HG03196 (cell line): ENCODE measurements around the gene MAPKBP1.

Source experiments
- ATAC-seq: cut with Tn5 transposase; IDR thresholded peaks from one replicate; pipeline ENCODE4 v1.9.1; 2021; ENCODE audit not compliant: unreplicated experiment

Gene MAPKBP1

DNA sequence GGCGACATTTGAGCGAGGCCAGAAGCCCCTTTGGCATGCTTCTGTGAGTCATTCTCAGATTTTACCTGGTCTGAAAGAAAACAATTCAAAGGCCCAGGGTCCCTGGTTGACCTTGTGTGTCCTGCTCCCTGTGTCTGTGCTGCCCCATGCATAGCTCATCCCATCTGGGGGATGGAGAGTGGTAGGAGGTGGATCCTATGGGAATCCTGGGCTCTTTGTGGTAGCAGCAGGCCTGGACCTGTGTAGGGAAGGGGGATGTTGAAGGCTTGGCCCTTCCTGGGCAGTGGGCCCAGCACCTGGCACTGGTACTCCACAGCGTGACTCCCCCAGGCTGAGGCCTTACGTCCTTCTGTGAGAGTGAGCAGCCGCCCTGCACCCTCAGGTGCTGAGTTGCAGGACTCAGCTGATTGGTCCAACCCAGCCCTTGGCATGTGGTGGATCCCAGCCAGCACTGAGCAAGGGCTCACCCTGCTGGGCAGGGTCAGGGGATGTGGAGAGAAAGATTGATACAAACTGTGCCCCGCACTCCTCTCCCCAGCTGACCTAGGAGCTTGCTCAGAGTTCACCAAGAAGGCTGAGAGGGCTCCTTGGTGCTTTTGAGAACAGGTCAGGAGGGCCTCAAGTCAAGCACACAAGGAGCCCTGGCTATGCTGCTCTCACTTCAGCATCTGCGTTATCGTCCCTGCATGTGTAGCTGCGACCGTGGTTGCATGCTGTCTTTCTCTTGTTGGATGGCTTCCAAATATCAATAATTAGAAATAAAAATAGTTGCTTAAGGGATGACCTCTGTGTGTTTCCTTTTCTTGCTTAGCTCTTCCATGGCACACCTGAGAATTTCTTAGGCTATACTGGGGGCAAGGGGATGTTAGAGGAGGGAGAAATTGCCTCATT lies 32.3 kb downstream of the MAPKBP1 start:
- ATAC-seq: no peak

DNA sequence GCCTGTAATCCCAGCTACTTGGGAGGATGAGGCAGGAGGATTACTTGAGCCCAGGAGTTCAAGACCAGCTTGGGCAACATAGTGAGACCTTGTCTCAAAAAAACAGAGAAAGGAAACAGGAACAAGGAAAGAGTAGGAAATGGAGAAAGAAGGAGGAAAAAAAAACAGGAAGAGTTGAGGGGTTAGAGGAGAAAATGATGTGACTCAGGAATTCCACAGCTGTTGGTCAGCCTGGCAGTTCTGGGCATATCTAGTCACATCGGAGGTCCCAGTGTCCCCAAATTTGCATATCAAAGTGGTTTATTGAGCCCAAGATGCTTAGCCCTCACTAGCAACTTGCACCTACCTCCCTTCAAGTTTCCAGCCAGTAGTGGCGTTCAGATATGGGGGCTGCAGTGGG lies 34.8 kb downstream of the MAPKBP1 start:
- ATAC-seq: no peak

DNA sequence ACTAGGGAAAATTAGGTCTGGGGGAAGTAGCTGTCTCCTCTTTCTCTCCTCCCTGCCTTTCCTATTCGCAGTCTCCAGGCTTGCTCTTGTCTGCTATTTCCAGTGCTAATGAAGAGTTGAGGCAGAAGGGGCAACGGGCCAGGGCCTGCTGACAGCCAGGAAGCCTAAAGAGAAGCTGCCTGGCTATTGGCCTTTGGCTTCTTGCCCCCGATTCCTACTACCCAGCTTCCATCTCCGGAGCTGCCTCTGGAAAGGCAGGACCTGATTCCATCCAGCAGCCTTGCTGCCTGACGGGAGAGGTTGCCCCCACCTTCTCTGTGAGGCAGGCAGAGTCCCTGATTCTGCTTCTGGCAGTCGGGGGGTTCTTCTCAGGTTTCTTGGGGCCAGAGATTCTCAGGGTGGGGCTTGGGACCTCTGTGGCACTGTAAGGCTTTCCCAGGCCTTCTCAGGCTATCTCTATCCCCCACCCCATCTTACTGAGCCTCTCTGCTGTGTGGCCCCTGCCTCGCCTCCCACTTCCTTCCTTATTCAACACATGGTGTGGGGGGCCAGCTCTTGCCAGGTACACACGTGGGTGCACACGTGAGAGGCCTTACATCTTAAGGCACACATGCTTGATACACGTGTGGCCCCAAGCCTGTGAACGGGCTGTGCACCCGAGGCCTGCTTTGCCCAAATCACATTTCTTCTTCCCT lies 35.4 kb downstream of the MAPKBP1 start:
- no peak for ATAC-seq

DNA sequence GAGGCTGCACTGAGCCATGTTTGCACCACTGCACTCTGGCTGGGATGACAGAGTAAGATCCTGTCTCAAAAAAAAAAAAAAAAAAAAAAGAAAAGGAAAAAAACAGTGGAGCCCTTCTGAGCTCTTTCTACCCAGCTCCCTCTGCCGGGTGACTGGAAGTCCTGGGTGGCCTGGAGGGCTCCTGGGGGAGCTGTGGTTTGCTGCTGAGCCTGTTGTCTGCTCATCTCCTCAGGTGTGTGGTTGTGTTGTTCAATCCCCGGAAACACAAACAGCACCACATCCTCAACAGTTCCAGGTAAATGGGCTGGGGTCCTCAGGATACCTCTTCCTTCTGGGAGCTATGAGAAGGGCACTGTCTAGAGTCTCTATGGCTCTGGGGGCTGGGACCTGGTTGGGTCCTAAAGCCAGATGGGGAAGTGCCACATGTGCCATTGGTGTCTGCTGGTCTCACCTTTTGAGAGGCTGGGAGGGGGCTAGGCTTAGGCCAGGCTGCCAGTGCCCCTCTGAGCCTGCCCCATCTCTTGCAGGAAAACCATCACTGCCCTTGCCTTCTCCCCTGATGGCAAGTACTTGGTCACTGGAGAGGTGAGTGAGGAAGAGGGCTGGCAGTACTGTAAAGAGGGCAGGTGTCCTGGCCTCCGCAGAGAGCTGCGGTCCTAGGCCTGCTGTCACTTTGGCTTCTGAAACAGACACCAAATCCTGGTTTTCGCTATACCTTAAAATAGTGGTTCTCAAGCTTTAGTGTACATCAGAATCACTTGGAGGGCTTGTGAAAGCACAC lies 36.6 kb downstream of the MAPKBP1 start:
- ATAC-seq: no peak

DNA sequence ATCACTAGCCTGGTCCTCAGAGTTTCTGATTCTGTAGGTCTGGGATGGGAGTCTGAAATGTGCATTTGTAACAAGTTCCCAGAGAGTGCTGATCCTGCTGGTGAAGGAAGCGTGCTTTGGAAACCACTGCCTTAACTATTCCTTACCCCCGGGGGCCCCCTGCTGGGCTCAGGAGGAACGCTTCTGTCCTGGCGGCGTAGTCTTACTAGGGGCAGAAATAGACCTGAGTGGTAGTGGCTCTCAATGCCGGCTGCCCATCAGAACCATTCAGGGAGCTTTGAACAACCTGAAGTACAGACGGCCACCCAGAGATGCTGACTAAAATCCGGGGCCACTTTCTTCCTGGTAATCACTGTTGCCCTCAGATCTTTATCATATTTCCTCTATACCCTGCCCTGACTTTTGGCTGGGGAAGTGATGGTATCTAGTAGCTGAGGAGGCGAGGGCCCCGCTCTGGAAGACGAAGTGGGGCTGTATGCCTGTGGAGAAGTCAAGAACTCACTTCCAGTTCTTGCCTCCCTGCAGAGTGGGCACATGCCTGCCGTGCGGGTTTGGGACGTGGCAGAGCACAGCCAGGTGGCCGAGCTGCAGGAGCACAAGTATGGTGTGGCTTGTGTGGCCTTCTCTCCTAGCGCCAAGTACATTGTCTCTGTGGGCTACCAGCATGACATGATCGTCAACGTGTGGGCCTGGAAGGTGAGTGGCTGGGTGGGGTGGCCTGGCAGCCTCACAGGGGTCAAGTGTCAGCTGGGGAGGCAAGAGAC lies 37.3 kb downstream of the MAPKBP1 start:
- no peak for ATAC-seq

DNA sequence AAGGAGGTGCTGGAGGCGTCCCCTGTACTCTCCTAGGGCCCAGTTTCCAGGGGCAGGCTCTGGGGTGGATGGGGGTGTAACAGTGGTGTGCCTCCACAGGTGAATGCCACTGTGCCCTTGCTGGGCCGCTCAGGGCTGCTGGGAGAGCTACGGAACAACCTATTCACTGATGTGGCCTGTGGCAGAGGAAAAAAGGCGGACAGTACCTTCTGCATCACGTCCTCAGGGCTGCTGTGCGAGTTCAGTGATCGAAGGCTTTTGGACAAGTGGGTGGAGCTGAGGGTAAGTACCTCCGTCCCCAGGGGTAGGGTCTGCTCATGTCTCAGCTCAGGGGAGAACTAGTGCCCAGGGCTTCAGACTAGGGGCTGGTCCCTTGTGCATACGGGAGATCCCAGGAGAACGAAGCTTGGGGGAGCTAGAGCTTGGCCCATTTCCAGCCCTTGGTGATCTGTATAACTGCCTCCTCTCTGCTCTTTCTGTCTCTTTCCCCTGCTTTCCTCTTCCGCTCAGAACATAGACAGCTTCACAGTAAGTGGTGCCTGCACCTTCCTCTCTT lies 38.6 kb downstream of the MAPKBP1 start:
- no peak for ATAC-seq

DNA sequence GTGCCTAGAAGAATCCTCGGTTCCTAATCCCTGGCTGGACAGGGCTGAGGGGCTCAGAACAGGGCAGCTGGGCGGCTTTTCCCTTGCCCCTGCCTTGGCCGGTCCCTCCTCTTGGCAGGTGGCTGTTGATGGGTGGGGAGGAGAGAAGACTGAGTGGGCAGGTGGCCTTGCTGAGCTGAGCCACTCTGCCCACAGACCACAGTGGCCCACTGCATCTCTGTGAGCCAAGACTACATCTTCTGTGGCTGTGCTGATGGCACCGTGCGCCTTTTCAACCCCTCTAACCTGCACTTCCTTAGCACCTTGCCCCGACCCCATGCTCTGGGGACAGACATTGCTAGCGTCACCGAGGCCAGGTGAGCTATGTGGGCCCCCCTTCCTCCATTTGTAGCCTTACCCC lies 39.1 kb downstream of the MAPKBP1 start:
- ATAC-seq: no peak

DNA sequence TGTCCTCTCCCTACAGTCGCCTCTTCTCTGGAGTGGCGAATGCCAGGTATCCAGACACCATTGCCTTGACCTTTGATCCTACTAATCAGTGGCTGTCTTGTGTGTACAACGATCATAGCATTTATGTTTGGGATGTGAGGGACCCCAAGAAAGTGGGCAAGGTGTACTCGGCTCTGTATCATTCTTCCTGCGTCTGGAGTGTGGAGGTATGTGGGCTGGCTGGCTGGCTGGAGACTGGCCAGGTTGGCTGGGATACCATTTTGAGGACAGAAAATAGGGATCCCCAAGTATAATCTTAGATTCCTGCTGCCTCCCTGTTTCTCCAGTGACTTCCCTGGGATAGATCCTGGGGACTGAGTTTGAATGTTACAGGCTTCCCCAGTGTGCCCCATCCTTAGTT lies 40.2 kb downstream of the MAPKBP1 start:
- ATAC-seq: no peak

DNA sequence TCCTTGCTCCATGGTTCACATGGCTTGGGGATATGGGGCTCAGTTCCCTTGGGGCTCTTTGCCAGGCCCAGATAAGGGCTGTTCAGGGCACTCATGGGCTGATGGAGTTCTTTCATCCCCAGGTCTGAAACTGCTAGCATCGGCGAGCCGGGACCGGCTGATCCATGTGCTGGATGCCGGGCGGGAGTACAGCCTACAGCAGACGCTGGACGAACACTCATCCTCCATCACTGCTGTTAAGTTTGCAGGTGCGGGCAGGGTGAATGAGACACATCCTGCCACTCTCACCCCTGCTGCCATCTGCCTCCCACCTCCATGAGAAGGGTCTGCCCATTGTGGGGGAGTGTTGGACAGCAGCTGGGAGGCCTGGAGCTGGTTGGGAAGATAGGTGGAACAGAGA lies 42.5 kb downstream of the MAPKBP1 start:
- no peak for ATAC-seq

DNA sequence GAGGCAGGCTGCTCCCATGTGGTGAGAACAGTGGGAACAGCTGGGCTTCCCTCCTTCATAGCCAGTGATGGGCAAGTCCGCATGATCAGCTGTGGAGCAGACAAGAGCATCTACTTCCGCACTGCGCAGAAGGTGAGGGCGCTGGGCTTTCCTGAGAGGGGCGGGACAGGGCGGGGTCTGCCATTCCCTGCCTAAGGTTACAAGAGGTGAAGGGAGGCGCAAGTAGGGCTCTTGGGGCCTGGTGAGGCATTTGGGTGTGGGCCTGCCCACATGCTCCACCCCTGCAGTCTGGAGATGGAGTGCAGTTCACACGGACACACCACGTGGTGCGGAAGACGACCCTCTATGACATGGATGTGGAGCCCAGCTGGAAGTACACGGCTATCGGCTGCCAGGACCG lies 43.0 kb downstream of the MAPKBP1 start:
- ATAC-seq: no peak

DNA sequence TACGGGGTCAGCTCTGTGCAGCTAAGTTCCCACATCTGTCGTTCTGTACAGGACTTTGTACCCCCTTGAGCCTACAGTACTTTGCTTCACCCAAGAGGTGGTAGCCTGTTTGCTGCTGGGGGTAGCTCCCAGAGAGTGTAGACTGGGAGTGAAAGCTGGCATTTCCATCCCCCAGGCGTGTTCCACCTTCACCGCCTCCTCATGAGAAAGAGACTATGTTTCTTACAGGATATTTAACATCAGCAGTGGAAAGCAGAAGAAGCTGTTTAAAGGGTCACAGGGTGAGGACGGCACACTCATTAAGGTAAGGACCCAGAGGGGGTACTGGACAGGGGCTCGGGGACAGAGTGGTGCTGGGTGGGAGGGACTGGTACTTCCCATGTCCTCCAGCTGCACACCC lies 43.5 kb downstream of the MAPKBP1 start:
- no peak for ATAC-seq

DNA sequence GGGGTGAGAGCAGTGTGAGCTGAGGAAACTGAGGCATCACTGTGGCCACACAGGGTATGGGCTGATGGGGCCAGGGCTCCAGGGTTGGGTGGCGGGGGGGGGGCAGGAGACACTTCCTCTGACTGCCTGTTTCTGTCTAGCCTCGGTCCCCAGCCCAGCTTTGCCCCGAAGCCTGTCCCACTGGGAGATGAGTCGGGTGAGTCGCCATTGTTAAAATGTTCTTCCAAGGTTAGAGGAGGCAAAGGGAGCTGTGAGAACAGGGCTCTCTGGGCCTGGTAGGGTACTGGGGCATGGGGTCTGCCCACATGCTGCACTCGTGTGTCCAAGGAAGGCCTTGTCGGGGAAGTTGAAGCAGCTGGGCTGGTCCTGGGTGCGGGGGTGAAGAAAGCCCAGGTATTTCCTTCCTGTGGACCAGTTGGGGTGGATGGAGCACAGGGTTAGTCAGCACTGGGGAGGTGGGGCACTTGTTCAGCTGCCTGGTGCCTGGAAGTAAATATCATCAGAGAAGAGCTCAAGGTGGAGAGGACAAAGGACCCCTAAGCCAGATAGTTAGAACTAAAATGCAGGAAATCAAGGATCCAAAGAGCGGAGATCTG lies 45.3 kb downstream of the MAPKBP1 start:
- ATAC-seq: no peak

DNA sequence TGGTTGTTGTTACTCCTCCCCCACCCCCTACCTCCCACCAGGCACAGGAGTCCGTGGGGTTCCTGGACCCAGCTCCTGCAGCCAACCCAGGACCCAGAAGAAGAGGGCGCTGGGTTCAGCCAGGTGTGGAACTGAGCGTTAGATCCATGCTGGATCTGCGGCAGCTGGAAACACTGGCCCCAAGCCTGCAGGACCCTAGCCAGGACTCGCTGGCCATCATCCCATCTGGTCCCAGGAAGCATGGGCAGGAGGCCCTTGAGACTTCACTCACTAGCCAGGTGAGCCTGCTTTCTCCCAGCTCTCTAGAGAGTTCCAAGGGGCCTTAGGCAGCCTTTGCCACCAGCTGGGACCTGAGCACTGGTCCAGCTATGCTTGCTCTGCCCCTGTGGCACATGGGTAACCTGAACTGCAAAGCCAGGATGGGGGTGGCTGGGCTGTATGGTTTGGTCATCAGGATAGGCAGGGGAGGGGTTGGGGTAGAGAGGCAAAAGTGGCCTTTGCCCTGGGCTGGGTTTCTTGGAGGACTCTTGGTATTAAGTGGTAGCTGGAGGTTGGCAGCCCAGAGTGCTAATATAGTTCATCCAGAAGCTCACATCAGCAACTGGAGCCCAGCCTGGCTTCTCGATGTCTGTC lies 46.6 kb downstream of the MAPKBP1 start:
- no peak for ATAC-seq

DNA sequence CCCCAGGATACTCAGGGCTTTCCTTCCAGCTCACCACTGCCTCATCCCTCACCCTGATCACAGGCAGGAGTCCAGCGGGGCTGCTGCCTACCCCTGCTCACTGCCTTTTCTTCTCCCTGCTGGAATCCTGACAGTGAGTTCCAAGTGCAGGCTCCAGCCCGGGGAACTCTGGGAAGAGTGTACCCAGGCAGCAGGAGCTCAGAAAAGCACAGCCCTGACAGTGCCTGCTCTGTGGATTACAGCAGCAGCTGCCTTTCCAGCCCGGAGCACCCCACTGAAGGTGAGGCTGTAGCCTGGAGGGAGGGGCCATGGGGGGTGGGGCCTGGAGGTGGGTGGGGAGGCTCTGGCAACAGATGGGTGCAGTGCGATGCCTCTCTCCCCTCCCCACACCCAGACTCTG lies 47.5 kb downstream of the MAPKBP1 start:
- ATAC-seq: no peak

DNA sequence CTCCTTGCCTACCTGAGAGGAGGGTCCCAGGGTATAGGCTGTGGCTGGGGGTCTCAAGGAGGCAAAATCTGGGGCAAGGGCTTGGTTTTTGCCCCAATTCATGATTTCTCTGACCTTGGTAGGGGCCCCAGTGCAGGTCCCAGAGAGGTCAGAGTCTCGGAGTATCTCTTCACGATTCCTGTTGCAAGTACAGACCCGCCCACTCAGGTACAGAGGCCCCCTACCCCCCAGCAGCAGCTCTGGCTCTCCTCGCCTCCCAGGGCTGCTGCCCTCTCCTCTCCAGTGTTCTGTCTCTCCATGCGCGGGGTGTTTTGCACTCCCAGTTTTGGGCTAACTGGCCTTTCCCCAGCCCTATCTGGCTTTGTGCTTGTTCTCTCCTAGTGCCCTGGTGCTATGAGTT lies 48.2 kb downstream of the MAPKBP1 start:
- no peak for ATAC-seq

DNA sequence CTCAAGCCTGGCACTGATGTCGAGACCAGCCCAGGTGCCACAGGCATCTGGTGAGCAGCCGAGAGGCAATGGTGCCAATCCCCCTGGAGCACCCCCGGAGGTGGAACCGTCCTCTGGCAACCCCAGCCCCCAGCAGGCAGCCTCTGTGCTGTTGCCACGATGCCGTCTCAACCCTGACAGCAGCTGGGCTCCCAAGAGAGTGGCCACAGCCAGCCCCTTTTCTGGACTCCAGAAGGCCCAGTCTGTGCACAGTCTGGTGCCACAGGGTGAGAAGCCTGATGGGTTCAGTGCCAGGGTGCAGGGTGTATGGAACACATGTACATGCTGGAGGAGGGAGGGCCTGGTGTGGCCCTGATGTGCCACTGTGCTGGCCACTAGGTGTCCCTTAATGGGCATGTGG lies 48.7 kb downstream of the MAPKBP1 start:
- no peak for ATAC-seq

DNA sequence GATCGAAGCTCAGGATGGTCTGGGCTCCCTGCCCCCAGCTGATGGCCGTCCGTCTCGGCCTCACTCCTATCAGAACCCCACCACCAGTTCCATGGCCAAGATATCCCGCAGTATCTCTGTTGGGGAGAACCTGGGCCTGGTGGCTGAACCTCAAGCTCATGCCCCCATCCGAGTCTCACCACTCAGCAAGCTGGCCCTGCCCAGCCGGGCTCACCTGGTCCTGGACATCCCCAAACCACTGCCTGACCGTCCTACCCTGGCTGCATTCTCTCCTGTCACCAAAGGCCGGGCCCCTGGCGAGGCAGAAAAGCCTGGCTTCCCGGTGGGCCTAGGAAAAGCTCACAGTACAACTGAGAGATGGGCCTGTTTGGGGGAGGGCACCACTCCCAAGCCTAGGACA lies 49.2 kb downstream of the MAPKBP1 start:
- no peak for ATAC-seq

DNA sequence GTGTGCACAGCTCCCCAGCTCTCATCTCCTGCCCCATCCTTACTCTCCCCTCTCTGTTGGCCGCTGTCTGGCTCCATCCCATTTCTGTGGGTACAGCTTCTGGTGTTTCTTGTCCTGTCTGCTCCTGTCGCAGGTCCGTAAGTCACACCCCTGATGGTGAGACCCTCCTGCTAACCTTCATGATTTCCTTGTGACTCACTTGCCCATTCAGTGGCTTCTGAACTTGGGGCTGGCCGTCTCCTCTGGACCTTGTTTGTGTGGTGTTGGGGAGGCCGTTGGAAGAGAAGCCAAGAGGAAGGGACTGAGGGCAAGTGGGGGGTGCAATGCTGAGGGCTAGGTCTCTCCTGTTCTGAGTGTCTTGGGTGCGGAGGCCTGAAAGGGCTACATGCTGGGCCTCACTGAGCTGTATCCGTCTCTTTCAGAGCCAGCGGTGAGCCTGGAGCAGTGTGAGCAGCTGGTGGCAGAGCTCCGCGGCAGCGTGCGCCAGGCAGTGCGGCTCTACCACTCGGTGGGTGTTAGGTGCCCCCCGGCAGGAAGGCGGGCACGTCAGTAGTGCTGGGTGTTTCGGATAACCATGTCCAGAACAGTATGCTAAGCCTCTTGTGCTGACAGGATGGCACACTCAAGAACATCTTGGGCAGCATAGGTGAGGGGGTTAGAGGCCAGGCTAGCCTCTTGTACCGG lies 49.9 kb downstream of the MAPKBP1 start:
- no peak for ATAC-seq

DNA sequence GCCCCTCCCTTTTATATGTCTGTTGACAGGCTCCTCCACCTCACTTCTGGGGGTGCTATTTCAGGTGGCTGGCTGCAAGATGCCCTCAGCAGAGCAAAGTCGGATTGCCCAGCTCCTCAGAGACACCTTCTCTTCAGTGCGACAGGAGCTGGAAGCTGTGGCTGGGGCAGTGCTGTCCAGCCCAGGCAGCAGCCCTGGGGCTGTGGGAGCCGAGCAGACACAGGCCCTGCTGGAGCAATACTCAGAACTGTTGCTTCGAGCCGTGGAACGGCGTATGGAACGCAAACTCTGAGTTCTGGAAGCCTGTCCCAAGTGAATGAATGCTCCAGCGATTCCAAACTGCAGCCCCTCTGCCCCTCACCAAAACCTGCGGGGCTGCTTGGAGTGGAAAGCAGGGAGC lies 50.9 kb downstream of the MAPKBP1 start:
- no peak for ATAC-seq
